Inferior parietal cortex (tissue), 1 donor: ENCODE measurements around the gene PTPRG.
"Not testable (repeated sequence)": the region's sequence is repeated elsewhere in the genome, so short reads cannot be mapped to it uniquely, and the experiment has no call there.

ENCODE experiments used
- DNase-seq: peaks from one replicate; pipeline ENCODE4 v3.0.0-alpha.2; 2016; ENCODE audit errors: extremely low spot score

The PTPRG gene

GRCh38 chr3:61724183-61724582, 162.8 kb downstream of the PTPRG start:
- no peak for DNase-seq

GRCh38 chr3:61724801-61725200, 163.4 kb downstream of the PTPRG start:
- DNase-seq, result no peak

- DNase-seq, result no peak
Measured at GRCh38 chr3:61725851-61726333, 164.5 kb downstream of the PTPRG start.

- no peak for DNase-seq
Measured at GRCh38 chr3:61727435-61727834, 166.1 kb downstream of the PTPRG start.

GRCh38 chr3:61729038-61729634, 167.8 kb downstream of the PTPRG start:
- DNase-seq, result no peak

- no peak for DNase-seq
Measured at GRCh38 chr3:61730056-61730455, 168.7 kb downstream of the PTPRG start.

DNA sequence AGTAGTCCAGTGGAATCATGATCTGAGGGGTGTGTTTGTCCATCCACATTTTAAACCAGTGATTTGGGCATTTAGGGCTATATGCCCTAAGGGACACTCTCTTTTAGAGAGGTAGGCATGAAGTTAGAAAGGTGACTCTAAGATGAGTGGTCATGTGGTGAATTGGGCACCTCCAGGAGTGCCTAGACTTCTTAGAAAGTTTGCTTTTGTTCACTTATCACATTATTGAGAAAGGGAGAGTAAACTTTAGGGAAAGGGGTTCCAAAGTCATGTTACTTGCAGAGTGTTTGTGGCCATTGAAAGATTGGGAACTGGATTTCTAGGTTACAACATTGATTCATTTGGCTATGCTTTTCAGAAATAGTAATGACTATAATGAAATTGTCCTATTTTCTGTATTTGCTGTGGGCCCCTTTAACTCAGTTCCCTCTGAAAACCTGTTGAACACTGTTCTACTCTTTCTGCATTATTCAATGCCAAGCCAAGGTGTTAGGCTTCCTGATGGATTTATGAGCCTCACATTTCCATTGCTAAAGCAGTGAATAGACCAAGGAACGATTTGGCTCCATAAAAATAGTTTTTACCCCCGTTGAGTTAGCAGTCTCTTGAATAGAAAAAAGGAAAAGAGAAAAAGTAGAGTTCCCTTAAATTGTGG, 169.3 kb downstream of the PTPRG start:
- DNase-seq, result no peak

DNA sequence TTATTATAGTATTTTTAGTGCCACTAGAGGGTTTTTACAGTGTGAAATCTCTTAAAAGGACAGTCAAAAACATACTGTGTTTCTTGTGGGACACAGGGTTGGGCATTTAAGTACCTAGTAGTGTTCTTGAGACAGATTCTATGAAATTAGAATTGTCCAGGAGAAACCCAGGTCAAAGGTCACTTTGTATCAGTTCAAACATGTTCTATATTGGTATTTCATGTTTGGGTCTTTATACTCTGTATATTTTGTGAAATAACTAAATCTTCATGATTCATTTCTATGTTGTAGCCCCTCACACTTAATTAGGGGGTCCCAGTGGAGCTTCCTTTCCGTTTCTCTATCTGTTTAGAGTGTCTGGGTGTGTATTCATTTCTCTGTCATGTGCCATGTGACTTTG, 171.6 kb downstream of the PTPRG start:
- no peak for DNase-seq

DNA sequence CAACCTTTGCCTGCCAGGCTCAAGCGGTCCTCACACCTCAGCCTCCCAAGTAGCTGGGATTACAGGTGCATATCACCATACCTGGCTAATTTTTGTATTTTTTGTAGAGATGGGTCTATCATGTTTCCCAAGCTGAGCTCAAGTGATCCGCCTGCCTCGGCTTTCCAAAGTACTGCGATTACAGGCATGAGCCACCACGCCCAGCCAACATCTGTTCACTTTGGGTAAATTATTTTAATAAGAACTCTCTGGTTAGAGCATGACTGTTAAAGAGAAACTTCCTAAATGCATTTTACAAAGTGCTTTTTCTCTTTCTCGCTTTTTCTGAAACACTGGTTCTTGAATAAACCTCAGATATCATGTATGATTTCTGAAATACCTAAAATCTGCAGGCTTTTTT, 172.5 kb downstream of the PTPRG start:
- no peak for DNase-seq

DNA sequence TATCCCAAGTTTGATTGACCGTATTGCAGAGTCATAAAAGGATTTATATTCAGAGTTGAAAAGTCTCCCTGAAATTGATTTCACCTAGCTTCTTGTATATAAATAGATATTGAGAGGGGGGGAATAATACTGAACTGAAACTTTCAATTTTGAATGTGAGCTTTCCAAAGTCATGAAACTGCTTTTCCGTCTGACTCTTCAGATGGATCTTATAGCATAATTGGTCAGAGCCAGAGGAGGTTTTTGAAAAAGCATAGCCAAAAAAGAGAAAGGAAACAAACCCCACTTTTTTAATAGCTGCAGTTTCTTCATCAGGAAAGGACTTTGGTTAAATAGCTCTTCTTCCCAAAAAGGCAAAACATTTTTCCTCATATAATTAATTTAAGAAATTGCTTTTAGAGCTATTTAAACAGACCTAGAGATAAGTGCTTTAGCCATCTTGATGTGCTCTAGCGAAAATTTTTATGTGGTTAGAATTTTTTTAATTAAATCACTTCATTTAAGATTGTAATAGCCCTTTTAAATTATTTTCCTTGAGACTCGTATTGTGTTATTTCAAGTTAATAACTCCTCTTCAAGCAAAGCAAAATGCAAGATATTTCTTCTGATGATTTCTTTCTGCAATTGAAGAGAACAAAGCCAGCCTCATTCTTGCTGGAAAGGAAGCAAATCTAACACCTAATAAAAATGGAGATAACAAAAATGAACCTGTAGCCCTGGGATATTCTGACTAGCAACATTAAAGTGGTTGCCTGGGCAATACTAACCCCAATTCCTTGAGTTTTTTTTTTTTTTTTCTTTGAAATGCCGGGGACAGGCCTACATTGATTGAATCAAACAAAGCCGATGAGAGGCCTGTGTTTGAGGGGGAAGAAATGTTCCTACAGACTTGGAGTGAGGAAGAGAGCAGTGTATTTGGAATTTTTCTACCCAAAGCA, 173.6 kb downstream of the PTPRG start:
- no peak for DNase-seq

GRCh38 chr3:61736506-61736905, 175.1 kb downstream of the PTPRG start:
- DNase-seq, result no peak

- DNase-seq, result no peak
Measured at GRCh38 chr3:61739640-61740039, 178.3 kb downstream of the PTPRG start.

DNA sequence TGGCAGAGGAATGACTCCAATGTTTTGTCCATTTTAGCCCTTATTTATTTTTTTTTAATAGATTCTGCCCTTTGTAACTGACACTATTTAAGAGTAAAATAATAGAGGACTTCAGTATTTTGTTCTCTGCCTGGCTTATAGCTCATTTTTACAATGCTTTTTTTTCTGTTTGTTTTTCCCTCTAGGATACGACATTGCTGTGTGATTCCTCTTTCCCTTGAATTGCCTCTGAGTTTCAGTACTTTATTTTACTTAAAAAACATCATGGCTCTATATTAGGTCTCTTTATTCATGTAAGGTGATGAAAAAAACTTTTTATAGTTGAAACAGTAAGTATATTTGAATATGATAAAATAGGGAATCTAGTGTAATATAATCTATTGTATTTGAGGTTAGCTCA, 179.1 kb downstream of the PTPRG start:
- no peak for DNase-seq

- DNase-seq, result no peak
Measured at GRCh38 chr3:61741551-61741950, 180.2 kb downstream of the PTPRG start.

- no peak for DNase-seq
Measured at GRCh38 chr3:61742006-61742405, 180.6 kb downstream of the PTPRG start.

GRCh38 chr3:61743067-61743466, 181.7 kb downstream of the PTPRG start:
- DNase-seq, result no peak

DNA sequence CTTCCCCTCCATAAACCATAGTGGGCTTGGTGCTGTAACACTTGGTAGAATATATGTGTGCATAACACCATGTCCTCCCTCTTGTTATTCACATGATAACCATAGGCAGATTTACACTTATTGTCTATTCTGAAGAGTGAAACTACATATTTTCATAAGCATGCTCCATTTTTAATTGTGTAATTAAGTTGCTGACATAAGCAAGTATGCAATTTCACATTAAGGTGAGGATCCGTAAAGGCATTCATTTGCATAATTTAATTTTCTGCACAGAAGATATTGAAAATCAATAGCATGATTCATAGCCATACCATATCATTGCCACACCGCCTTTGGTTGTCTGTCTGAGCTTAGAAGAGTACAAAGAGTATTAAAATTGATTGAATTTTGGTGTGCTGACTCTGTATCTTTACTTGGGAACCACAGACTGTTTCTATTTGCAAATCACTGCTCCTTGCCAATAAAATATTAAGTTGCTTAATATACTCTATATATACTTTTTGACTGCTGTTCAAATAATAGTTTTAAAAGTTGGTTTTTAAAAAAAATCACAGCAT, 182.4 kb downstream of the PTPRG start:
- no peak for DNase-seq

GRCh38 chr3:61748288-61748687, 186.9 kb downstream of the PTPRG start:
- no peak for DNase-seq

GRCh38 chr3:61750766-61751165, 189.4 kb downstream of the PTPRG start:
- DNase-seq, result no peak

GRCh38 chr3:61758839-61759238, 197.5 kb downstream of the PTPRG start:
- no peak for DNase-seq

DNA sequence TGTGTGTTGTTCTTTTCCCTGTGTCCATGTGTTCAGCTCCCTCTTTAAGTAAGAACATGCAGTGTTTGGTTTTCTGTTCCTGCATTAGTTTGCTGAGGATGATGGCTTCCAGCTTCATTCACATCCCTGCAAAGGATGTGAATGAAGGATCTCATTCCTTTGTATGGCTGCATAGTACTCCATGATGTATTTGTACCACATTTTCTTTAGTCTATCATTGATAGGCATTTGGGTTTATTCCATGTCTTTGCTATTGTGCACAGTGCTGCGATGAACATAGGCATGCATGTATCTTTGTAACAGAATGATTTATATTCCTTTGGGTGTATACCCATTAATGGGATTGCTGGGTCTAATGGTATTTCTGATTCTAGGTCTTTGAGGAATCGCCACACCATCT, 199.4 kb downstream of the PTPRG start:
- DNase-seq, result not testable (repeated sequence)

DNA sequence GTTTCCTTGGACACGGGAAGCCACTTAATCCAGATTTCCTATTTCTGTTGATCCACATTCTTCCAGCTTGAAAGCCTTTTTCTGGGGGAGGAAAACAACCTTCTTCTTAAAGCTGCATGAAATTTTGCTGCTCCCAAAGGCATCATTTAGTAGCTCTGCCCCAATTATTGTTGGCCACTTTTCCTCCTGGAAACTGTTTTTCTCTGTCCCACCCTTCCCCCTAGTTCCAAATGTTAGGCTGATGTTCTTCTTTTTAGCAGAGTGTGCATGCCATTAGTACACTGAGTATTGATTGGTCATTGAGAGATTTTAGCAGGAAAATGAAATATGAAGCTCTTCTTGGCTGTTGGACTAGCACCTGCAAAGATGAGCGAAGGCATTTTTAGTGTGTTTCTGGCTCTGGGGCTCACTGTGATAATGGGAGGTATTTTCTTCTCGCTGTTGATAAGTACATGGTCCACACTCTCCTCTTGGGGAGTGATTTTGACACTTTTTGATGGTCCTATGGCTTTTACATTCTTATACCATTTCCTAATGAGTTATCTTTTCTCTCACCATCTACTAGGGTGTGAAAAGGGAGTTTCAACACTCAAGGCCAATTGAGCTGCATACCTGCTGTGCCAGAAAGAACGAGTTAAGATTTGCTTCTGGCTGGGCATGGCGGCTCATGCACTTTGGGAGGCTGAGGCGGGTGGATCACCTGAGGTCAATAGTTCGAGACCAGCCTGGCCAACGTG, 200.5 kb downstream of the PTPRG start:
- no peak for DNase-seq
